CD4-positive, alpha-beta memory T cell (primary cell): ENCODE measurements around the gene UBE2Q1. TPM values are rescaled to one million over a fixed set of nuclear protein-coding genes. Genes with fewer than 3 reads are reported as not detected.
A peak's percentile ranks its signal among the peaks of the same experiment; 100 is the strongest.

Experiments used
- CTCF ChIA-PET: fragments of 350-600 bp; sonication (Branson Sonifier 250); formaldehyde crosslinking; loops from one replicate; lab custom pipeline; 2021; ENCODE audit warnings: inconsistent platforms; ENCODE audit not compliant: partially characterized antibody; lab: Charles Lee
- POLR2A ChIA-PET: fragments of 350-600 bp; sonication (Branson Sonifier 250); formaldehyde crosslinking; loops from one replicate; lab custom pipeline; 2021; ENCODE audit not compliant: partially characterized antibody; lab: Charles Lee
- DNase-seq, 5 donors: peaks; one replicate each; pipeline versions ENCODE4 v3.0.0 to v3.0.0-alpha.2; 2020 to 2022; ENCODE audit warnings: mixed read lengths in 1 of 5
- H3K27ac ChIP-seq: one replicate; pipeline ENCODE4 v1.7.0; 2013; ENCODE audit warnings: low read depth, low read length
- H3K27me3 ChIP-seq: 2 replicates; pipeline ENCODE4 v1.7.0; 2013; ENCODE audit warnings: mild to moderate bottlenecking, low read length, moderate library complexity; ENCODE audit not compliant: insufficient read depth
- H3K36me3 ChIP-seq: 2 replicates; pipeline ENCODE4 v1.7.0; 2013; ENCODE audit warnings: mild to moderate bottlenecking, low read length, moderate library complexity; ENCODE audit not compliant: insufficient read depth
- H3K4me1 ChIP-seq: 2 replicates; pipeline ENCODE4 v1.7.0; 2013; ENCODE audit warnings: mild to moderate bottlenecking, low read length, moderate library complexity; ENCODE audit not compliant: insufficient read depth
- H3K4me3 ChIP-seq, 2 donors: one replicate each; pipeline ENCODE4 v1.7.0; 2013; ENCODE audit warnings: low read length in 2 of 2, mild to moderate bottlenecking in 1 of 2
- H3K9me3 ChIP-seq, 2 donors: one replicate each; pipeline ENCODE4 v1.7.0; 2013; ENCODE audit warnings: low read length in 2 of 2, control low read depth in 1 of 2; ENCODE audit not compliant: control insufficient read depth in 1 of 2
- H3K27ac Mint-ChIP-seq, 7 donors: one replicate each; pipeline ENCODE4 v1.8.0; 2020 to 2021; ENCODE audit warnings: mixed read lengths in 7 of 7, mild to moderate bottlenecking in 6 of 7, inconsistent platforms in 3 of 7, moderate library complexity in 3 of 7
- H3K27me3 Mint-ChIP-seq, 2 donors: one replicate each; pipeline ENCODE4 v1.8.0; 2020 to 2021; ENCODE audit warnings: mixed read lengths in 2 of 2
- H3K36me3 Mint-ChIP-seq, 2 donors: one replicate each; pipeline ENCODE4 v1.8.0; 2020 to 2021; ENCODE audit warnings: mixed read lengths in 2 of 2, inconsistent platforms in 1 of 2, mild to moderate bottlenecking in 1 of 2
- H3K4me1 Mint-ChIP-seq, 4 donors: one replicate each; pipeline ENCODE4 v1.8.0; 2020 to 2021; ENCODE audit warnings: mixed read lengths in 4 of 4, mild to moderate bottlenecking in 1 of 4
- H3K4me3 Mint-ChIP-seq, 8 donors: one replicate each; pipeline ENCODE4 v1.8.0; 2020 to 2021; ENCODE audit warnings: mixed read lengths in 8 of 8, mild to moderate bottlenecking in 7 of 8, moderate library complexity in 6 of 8, inconsistent platforms in 3 of 8
- H3K9me3 Mint-ChIP-seq, 8 donors: one replicate each; pipeline ENCODE4 v1.8.0; 2020 to 2021; ENCODE audit warnings: mixed read lengths in 8 of 8, mild to moderate bottlenecking in 5 of 8, inconsistent platforms in 3 of 8, moderate library complexity in 1 of 8
- intact Hi-C: fragments of 100-400 bp; cut with micrococcal nuclease; formaldehyde crosslinking; loops from one replicate; pipeline ENCODE4 v1.15.1; 2023
- polyA plus RNA-seq, 2 donors: library from polyadenylated mRNA; unstranded; fragments of 300-500 nt; fragmentation: Illumina TruSeq; gene quantifications; one replicate each; pipeline ENCODE4 v1.2.3, GENCODE V29; 2021
- total RNA-seq, 2 experiments: library from RNA; stranded (reverse); gene quantifications; one replicate each; pipeline ENCODE4 v1.2.3, GENCODE V29; 2021

The UBE2Q1 gene
- total and polyA plus RNA-seq, 4 experiments from 2014 or later, result 6.4 to 132 (median 65.4) TPM

DNA sequence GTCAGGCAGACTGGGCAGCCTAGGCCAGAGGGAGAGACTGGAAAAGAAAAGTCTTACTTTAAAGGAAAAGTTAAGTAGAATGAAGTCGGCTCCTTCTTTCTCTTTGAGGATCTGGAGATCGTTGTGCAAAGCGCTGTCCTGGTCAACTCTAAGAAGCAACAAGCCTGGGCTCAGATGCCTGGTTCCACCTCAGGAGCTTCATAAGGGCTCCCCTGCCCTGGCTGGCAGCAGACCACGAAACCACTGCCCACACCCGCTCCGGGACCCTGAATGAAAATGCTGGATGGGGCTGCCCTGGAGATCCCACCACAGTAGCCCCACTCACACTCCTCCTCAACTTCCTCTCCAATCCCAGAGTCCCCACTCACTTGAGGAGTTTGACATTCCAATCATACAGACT lies 6.4 kb downstream of the UBE2Q1 start:
- H3K27me3 Mint-ChIP-seq, result no peaks in the 10 kb centered on the region
- H3K4me1 Mint-ChIP-seq, result peaks cover 20 to 54% (median 30%) of the 10 kb centered on the region in 4 donors
- no peak overlapping the region for H3K4me3 Mint-ChIP-seq
- ChIA-PET POLR2A (interaction anchor here (1.6 kb wide), 1 partner anchor 23 kb away, joined by 3 read pairs; no protein-coding TSS in a partner anchor), CTCF (interaction anchor here (1.6 kb wide), 1 partner anchor 72 kb away, joined by 5 read pairs; no protein-coding TSS in a partner anchor)
- Histone ChIP-seq H3K27me3 (no peaks in the 10 kb centered on the region), H3K4me3 (no peak overlapping the region), H3K9me3 (no peaks in the 10 kb centered on the region), H3K4me1 (peaks cover 32% of the 10 kb centered on the region), H3K27ac (no peak overlapping the region), H3K36me3 (peaks cover 78% of the 10 kb centered on the region)
- intact Hi-C loops, result loop anchor here (10.0 kb wide), 1 partner anchor 227 kb away; the partner anchor contains the start of genes AQP10 and ATP8B2
- peaks cover 66 to 77% of the 10 kb centered on the region in 2 donors for H3K36me3 Mint-ChIP-seq
- no peaks in the 10 kb centered on the region for H3K9me3 Mint-ChIP-seq
- no peak for DNase-seq
- H3K27ac Mint-ChIP-seq, result no peak overlapping the region

DNA sequence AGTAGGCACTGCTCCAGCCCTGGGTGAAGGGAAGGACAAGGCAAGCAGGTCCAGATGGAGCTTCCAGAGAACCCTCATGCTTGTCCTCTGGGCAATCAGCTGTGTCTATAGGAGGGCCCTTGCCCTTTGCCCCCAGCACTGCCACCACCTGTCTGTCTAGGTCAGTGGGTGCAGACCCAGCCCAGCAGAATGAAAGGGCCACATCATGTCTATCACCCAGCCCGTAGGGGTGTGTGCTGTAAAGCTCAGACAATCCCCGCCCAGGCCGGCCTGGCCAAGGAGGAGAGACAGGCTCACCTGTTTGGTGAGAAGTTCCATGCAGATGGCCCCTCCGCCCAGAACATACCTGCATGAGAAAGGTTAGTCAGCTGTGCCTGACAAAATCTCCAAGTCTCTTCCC lies 7.0 kb downstream of the UBE2Q1 start:
- Histone ChIP-seq H3K4me1 (peaks cover 26% of the 10 kb centered on the region), H3K27me3 (no peaks in the 10 kb centered on the region), H3K4me3 (no peak overlapping the region), H3K27ac (no peak overlapping the region), H3K36me3 (peaks cover 78% of the 10 kb centered on the region), H3K9me3 (no peaks in the 10 kb centered on the region)
- ChIA-PET CTCF (interaction anchor here (1.6 kb wide), 1 partner anchor 72 kb away, joined by 5 read pairs; no protein-coding TSS in a partner anchor), POLR2A (interaction anchor here (1.6 kb wide), 1 partner anchor 24 kb away, joined by 3 read pairs; no protein-coding TSS in a partner anchor)
- no peaks in the 10 kb centered on the region for H3K9me3 Mint-ChIP-seq
- H3K4me3 Mint-ChIP-seq, result no peak overlapping the region
- DNase-seq, result no peak
- peak overlapping the region in 1 of 7 donors; percentile 60 for H3K27ac Mint-ChIP-seq
- intact Hi-C loops, result loop anchor here (10.0 kb wide), 1 partner anchor 227 kb away; the partner anchor contains the start of genes AQP10 and ATP8B2
- H3K4me1 Mint-ChIP-seq, result peaks cover 17 to 48% (median 27%) of the 10 kb centered on the region in 4 donors
- H3K36me3 Mint-ChIP-seq, result peaks cover 66 to 77% of the 10 kb centered on the region in 2 donors
- no peaks in the 10 kb centered on the region for H3K27me3 Mint-ChIP-seq

DNA sequence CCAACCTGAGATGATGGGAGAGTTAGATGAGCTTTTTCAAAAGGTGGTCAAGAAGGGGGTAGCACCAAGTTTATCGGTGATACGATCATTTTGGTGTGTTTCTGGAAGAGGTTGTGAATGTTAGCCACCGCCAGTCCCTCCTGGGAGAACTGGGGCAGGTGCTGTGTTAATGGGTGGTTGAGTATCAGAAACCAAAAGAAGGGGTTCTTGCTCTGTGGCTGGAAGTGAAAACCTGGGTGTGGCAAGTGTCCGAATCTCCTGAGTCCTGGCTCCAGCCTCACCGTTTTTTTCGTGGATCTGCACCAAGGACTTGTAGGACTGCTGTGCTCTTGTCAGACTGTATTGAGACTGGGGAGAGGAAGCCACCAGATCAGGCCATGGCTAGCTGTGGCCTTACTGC lies 7.8 kb downstream of the UBE2Q1 start:
- POLR2A ChIA-PET, result interaction anchor here (1.6 kb wide), 1 partner anchor 24 kb away, joined by 3 read pairs; no protein-coding TSS in a partner anchor
- H3K27ac Mint-ChIP-seq, result peak overlapping the region in 1 of 7 donors; percentile 2
- no peaks in the 10 kb centered on the region for H3K9me3 Mint-ChIP-seq
- H3K4me3 Mint-ChIP-seq, result no peak overlapping the region
- peaks cover 62 to 73% of the 10 kb centered on the region in 2 donors for H3K36me3 Mint-ChIP-seq
- H3K4me1 Mint-ChIP-seq, result peaks cover 10 to 40% (median 22%) of the 10 kb centered on the region in 4 donors
- H3K4me1 ChIP-seq, result peaks cover 18% of the 10 kb centered on the region
- CTCF ChIA-PET, result interaction anchor here (1.6 kb wide), 1 partner anchor 71 kb away, joined by 5 read pairs; no protein-coding TSS in a partner anchor
- no peak overlapping the region for H3K27ac ChIP-seq
- H3K27me3 Mint-ChIP-seq, result no peaks in the 10 kb centered on the region
- no peaks in the 10 kb centered on the region for H3K9me3 ChIP-seq
- H3K27me3 ChIP-seq, result no peaks in the 10 kb centered on the region
- intact Hi-C loops, result loop anchor here (10.0 kb wide), 1 partner anchor 226 kb away; the partner anchor contains the start of genes AQP10 and ATP8B2
- no peak overlapping the region for H3K4me3 ChIP-seq
- no peak for DNase-seq
- peaks cover 72% of the 10 kb centered on the region for H3K36me3 ChIP-seq

DNA sequence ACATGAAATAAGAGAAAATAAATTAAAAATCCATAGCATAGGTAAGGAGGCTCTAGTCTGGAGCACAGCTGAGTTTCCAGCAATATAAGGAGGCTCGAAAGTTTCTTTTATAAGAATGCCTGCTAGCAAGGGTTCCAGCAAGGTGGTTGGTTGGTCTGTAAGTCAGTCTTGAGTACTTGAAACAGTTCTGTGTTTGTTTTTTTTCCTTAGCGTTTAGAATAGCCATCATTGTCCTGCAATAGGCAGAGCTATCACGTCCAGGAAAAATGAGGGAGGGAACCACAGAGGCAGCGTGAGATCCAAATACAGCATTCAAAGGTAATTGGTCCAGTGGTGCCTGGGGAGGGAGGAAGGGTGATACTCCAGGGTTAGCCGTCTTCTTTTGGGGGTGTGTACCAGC lies 8.4 kb downstream of the UBE2Q1 start:
- Mint-ChIP-seq H3K27me3 (no peaks in the 10 kb centered on the region), H3K4me1 (peaks cover 10 to 37% (median 18%) of the 10 kb centered on the region in 4 donors), H3K27ac (peak overlapping the region in 2 of 7 donors; percentile 26 to 90), H3K36me3 (peaks cover 56 to 67% of the 10 kb centered on the region in 2 donors), H3K9me3 (no peaks in the 10 kb centered on the region), H3K4me3 (no peak overlapping the region)
- CTCF ChIA-PET, result interaction anchor here (2.4 kb wide), 1 partner anchor 70 kb away, joined by 13 read pairs; no protein-coding TSS in a partner anchor
- DNase-seq, result no peak
- Histone ChIP-seq H3K4me3 (no peak overlapping the region), H3K36me3 (peaks cover 66% of the 10 kb centered on the region), H3K27ac (no peak overlapping the region), H3K27me3 (no peaks in the 10 kb centered on the region), H3K9me3 (no peaks in the 10 kb centered on the region), H3K4me1 (peaks cover 13% of the 10 kb centered on the region)
- intact Hi-C loops, result loop anchor here (10.0 kb wide), 1 partner anchor 225 kb away; the partner anchor contains the start of genes AQP10 and ATP8B2
- POLR2A ChIA-PET, result interaction anchor here (1.0 kb wide), 1 partner anchor 8 kb away, joined by 3 read pairs; no protein-coding TSS in a partner anchor

DNA sequence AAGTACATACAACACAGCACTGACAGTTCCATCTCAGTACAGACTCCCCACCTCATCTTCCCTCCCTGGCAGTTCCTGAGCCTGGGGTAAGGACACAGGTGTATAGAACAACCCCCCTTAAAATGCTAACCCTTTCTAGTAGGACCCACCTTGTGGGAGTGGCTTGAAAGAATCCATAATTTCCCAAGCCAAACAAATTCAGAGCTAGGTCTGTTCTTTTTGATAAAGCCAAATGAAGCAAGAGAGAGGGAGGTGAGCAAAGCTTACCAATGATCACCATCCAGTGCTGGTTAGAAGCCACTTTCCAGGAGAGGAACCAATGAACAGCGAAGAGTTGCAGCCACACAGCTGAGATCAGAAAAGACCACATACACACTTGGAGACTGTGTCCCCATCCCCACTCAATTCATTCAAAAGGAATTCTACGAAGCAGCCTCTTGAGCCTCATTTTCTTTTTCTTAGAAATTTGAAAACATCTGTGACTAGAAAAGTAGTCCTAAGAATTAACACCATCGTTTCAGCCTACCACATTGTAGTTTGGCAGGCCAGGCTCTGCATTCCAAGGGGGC lies 9.2 kb downstream of the UBE2Q1 start:
- POLR2A ChIA-PET, result interaction anchor here (1.0 kb wide), 1 partner anchor 9 kb away, joined by 3 read pairs; no protein-coding TSS in a partner anchor
- intact Hi-C loops, result no loop called here

DNA sequence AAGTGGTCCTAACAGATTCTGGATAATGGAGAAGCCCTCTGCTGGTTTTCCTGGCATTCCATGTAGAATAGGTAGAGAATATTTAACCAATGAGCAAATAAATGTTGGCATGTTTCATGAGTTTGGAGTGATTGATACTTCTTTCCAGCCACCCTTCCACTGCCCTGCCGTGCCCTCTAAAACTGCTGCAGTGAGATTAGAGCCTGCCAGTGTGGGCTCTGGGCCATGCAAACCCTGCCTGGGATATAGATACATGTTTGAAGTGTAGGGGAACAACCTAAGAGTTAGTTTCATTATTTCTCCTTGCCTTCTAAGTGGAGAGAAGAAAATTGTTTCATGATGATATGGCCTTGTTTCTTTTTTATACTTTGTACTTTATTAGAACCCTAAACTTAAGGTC lies 10.4 kb downstream of the UBE2Q1 start:
- H3K27me3 Mint-ChIP-seq, result no peaks in the 10 kb centered on the region
- H3K36me3 ChIP-seq, result peaks cover 46% of the 10 kb centered on the region
- no peaks in the 10 kb centered on the region for H3K9me3 Mint-ChIP-seq
- H3K4me3 ChIP-seq, result no peak overlapping the region
- POLR2A ChIA-PET, result no interaction called here
- no peaks in the 10 kb centered on the region for H3K9me3 ChIP-seq
- no peaks in the 10 kb centered on the region for H3K27me3 ChIP-seq
- DNase-seq, result peak in 1 of 5 donors; percentile 9
- CTCF ChIA-PET, result interaction anchor here (1.0 to 2.4 kb wide), 2 partner anchors 68 to 212 kb away, joined by 3 to 13 read pairs; no protein-coding TSS in a partner anchor
- peaks cover 7 to 21% (median 14%) of the 10 kb centered on the region in 4 donors for H3K4me1 Mint-ChIP-seq
- no peak overlapping the region for H3K27ac ChIP-seq
- H3K4me3 Mint-ChIP-seq, result no peak overlapping the region
- H3K4me1 ChIP-seq, result peaks cover 13% of the 10 kb centered on the region
- H3K36me3 Mint-ChIP-seq, result peaks cover 39 to 47% of the 10 kb centered on the region in 2 donors
- H3K27ac Mint-ChIP-seq, result peak overlapping the region in 4 of 7 donors; percentile 34 to 65 (median 48)
- intact Hi-C loops, result no loop called here

More for the DNA sequence above, 9.2 kb downstream of the UBE2Q1 start:
- Mint-ChIP-seq H3K9me3 (no peaks in the 10 kb centered on the region), H3K4me3 (no peak overlapping the region), H3K27me3 (no peaks in the 10 kb centered on the region), H3K4me1 (peaks cover 7 to 31% (median 16%) of the 10 kb centered on the region in 4 donors), H3K36me3 (peaks cover 49 to 59% of the 10 kb centered on the region in 2 donors), H3K27ac (peak overlapping the region in 4 of 7 donors; percentile 22 to 53 (median 36))
- DNase-seq, result peak in 1 of 5 donors; percentile 17
- Histone ChIP-seq H3K4me3 (no peak overlapping the region), H3K4me1 (peaks cover 13% of the 10 kb centered on the region), H3K27ac (no peak overlapping the region), H3K36me3 (peaks cover 59% of the 10 kb centered on the region), H3K9me3 (no peaks in the 10 kb centered on the region), H3K27me3 (no peaks in the 10 kb centered on the region)
- CTCF ChIA-PET, result interaction anchor here (0.7 to 2.4 kb wide), 3 partner anchors 70 to 329 kb away, joined by 3 to 13 read pairs (median 3); no protein-coding TSS in a partner anchor
